Measurements from ENCODE around the gene ATP8A1. TPM values are rescaled to one million over a fixed set of nuclear protein-coding genes. Genes with fewer than 3 reads are reported as not detected.

The ATP8A1 gene
- total RNA-seq, 4 donors from 2014 or later = 6.2 to 10.8 (median 7.1) TPM

GRCh38 chr4:42492962-42493361 is 163.9 kb downstream of the ATP8A1 start:
- H3K9me3 ChIP-seq = no peaks in the 10 kb centered on the region
- 72% methylated on average over 7 of the region's 7 CpGs for WGBS
- intact Hi-C loops (cut with DNase I) = no loop called here

GRCh38 chr4:42490015-42490414 is 166.9 kb downstream of the ATP8A1 start:
- H3K27me3 ChIP-seq = no peaks in the 10 kb centered on the region
- H3K27ac ChIP-seq (replicated peaks in 1 of 4) = no peak overlapping the region
- DNase-seq (ENCODE audit: extremely low spot score) = no peak
- H3K4me1 ChIP-seq = no peaks in the 10 kb centered on the region
- H3K36me3 ChIP-seq = no peaks in the 10 kb centered on the region
- no peaks in the 10 kb centered on the region for H3K9me3 ChIP-seq
- TF ChIP-seq POLR2AphosphoS5 (IDR thresholded peaks at IDR 0.05) (no peak), POLR2A (IDR thresholded peaks at IDR 0.05; ENCODE audit: low read depth) (no peak), EP300 (IDR thresholded peaks at IDR 0.05) (no peak), CTCF (IDR thresholded peaks at IDR 0.05) (no peak)
- WGBS = 91% methylated on average over 3 of the region's 3 CpGs
- intact Hi-C loops (cut with DNase I) = no loop called here
- H3K4me3 ChIP-seq = no peak overlapping the region

More at GRCh38 chr4:42492962-42493361, 163.9 kb downstream of the ATP8A1 start:
- no peak for DNase-seq (ENCODE audit: extremely low spot score)
- TF ChIP-seq EP300 (IDR thresholded peaks at IDR 0.05) (no peak), POLR2A (IDR thresholded peaks at IDR 0.05; ENCODE audit: low read depth) (no peak), POLR2AphosphoS5 (IDR thresholded peaks at IDR 0.05) (no peak), CTCF (IDR thresholded peaks at IDR 0.05) (no peak)
- Histone ChIP-seq H3K27ac (replicated peaks in 1 of 4) (no peak overlapping the region), H3K4me1 (peaks cover 0 to 10% (median 4%) of the 10 kb centered on the region in 4 donors), H3K36me3 (no peaks in the 10 kb centered on the region), H3K27me3 (no peaks in the 10 kb centered on the region), H3K4me3 (no peak overlapping the region)

- 79% methylated on average over 6 of the region's 6 CpGs for WGBS
- no peak for DNase-seq (ENCODE audit: extremely low spot score)
- no peak overlapping the region for H3K27ac ChIP-seq (replicated peaks in 1 of 4)
- H3K4me1 ChIP-seq = no peaks in the 10 kb centered on the region
- no peaks in the 10 kb centered on the region for H3K9me3 ChIP-seq
- TF ChIP-seq CTCF (IDR thresholded peaks at IDR 0.05) (no peak), POLR2A (IDR thresholded peaks at IDR 0.05; ENCODE audit: low read depth) (no peak), POLR2AphosphoS5 (IDR thresholded peaks at IDR 0.05) (no peak), EP300 (IDR thresholded peaks at IDR 0.05) (no peak)
- no peaks in the 10 kb centered on the region for H3K27me3 ChIP-seq
- no peak overlapping the region for H3K4me3 ChIP-seq
- no peaks in the 10 kb centered on the region for H3K36me3 ChIP-seq
- intact Hi-C loops (cut with DNase I) = no loop called here
Observed at GRCh38 chr4:42489095-42489494, 167.8 kb downstream of the ATP8A1 start.

GRCh38 chr4:42488554-42488953 is 168.4 kb downstream of the ATP8A1 start:
- Histone ChIP-seq H3K27ac (replicated peaks in 1 of 4) (no peak overlapping the region), H3K9me3 (no peaks in the 10 kb centered on the region), H3K36me3 (no peaks in the 10 kb centered on the region), H3K4me1 (no peaks in the 10 kb centered on the region), H3K4me3 (no peak overlapping the region), H3K27me3 (no peaks in the 10 kb centered on the region)
- DNase-seq (ENCODE audit: extremely low spot score) = no peak
- 93% methylated on average over 3 of the region's 3 CpGs for WGBS
- TF ChIP-seq CTCF (IDR thresholded peaks at IDR 0.05) (no peak), EP300 (IDR thresholded peaks at IDR 0.05) (no peak), POLR2AphosphoS5 (IDR thresholded peaks at IDR 0.05) (no peak)
- intact Hi-C loops (cut with DNase I) = no loop called here

- no peak for DNase-seq (ENCODE audit: extremely low spot score)
- peaks cover 0 to 2% (median 0%) of the 10 kb centered on the region in 4 donors for H3K4me1 ChIP-seq
- no peak overlapping the region for H3K4me3 ChIP-seq
- TF ChIP-seq EP300 (IDR thresholded peaks at IDR 0.05) (no peak), POLR2AphosphoS5 (IDR thresholded peaks at IDR 0.05) (no peak), CTCF (IDR thresholded peaks at IDR 0.05) (no peak), POLR2A (IDR thresholded peaks at IDR 0.05; ENCODE audit: low read depth) (no peak)
- H3K27me3 ChIP-seq = no peaks in the 10 kb centered on the region
- H3K36me3 ChIP-seq = no peaks in the 10 kb centered on the region
- no peaks in the 10 kb centered on the region for H3K9me3 ChIP-seq
- 89% methylated on average over 2 of the region's 2 CpGs for WGBS
- intact Hi-C loops (cut with DNase I) = no loop called here
- no peak overlapping the region for H3K27ac ChIP-seq (replicated peaks in 1 of 4)
Observed at GRCh38 chr4:42488114-42488513, 168.8 kb downstream of the ATP8A1 start.

All from esophagus muscularis mucosa (tissue), 4 donors.